GM12892 (cell line): ENCODE data around the gene TDG.

ENCODE experiments used
- POLR2A ChIP-seq: IDR thresholded peaks from 2 replicates; pipeline ENCODE4 v1.6.1; 2011; ENCODE audit warnings: low read depth, low read length, control low read depth
- POLR2AphosphoS5 ChIP-seq: IDR thresholded peaks from 2 replicates; pipeline ENCODE4 v1.6.1; 2011; ENCODE audit warnings: low read depth, low read length, control low read depth

DNA sequence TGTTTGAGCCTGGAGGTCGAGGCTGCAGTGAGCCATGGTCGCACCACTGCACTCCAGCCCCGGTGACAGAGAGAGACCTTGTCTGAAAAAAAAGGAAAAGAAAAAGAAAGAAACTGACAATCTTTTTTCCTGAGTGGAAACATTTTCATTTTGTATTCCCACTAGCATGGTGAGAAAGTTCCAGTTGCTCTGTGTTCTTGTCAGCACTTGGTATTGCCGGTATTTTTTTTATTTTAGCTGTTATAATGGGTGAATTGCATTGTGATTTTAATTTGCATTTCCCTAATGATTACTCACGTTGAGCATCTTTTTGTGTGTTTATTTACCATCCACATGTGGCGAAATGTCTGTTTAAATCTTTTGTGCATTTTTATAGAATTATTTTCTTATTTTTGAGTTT lies 58.7 kb downstream of the TDG start:
- no peak for TF ChIP-seq POLR2A
- TF ChIP-seq POLR2AphosphoS5, result no peak
